Measurements from ENCODE around the gene PCDHA11.
"Not testable (repeated sequence)": the region's sequence is repeated elsewhere in the genome, so short reads cannot be mapped to it uniquely, and the experiment has no call there.

The PCDHA11 gene

DNA sequence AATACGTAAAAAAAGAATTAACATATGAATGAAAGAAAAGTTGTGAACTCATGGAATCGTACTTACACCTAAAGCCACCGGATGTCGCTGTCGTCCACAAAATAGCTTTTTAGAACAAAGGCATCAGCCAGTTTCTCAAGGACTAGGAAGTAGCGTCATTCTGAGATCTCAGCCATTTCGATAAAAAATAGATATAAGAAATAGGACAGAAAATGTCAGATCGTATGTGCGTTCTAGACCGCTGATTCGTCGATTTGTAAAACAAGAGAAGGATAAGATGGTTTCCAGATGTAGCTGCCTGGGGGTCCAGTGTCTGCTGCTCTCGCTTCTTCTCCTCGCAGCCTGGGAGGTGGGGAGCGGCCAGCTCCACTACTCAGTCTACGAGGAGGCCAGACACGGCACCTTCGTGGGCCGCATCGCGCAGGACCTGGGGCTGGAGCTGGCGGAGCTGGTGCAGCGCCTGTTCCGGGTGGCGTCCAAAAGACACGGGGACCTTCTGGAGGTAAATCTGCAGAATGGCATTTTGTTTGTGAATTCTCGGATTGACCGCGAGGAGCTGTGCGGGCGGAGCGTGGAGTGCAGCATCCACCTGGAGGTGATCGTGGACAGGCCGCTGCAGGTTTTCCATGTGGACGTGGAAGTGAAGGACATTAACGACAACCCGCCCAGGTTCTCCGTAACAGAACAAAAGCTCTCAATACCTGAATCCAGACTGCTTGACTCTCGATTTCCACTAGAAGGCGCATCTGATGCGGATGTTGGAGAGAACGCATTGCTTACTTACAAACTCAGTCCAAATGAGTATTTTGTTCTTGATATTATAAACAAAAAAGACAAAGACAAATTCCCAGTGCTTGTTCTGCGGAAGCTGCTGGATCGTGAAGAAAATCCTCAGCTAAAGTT is 12.7 kb upstream of the PCDHA11 start, which contains the start of gene PCDHA10:
Gene PCDHA10, plus strand, starts transcription at position 126 of the 903 bp plus-strand sequence. Its CDS starts 152 bp downstream, at position 278.
- DNase-seq, result no peak

DNA sequence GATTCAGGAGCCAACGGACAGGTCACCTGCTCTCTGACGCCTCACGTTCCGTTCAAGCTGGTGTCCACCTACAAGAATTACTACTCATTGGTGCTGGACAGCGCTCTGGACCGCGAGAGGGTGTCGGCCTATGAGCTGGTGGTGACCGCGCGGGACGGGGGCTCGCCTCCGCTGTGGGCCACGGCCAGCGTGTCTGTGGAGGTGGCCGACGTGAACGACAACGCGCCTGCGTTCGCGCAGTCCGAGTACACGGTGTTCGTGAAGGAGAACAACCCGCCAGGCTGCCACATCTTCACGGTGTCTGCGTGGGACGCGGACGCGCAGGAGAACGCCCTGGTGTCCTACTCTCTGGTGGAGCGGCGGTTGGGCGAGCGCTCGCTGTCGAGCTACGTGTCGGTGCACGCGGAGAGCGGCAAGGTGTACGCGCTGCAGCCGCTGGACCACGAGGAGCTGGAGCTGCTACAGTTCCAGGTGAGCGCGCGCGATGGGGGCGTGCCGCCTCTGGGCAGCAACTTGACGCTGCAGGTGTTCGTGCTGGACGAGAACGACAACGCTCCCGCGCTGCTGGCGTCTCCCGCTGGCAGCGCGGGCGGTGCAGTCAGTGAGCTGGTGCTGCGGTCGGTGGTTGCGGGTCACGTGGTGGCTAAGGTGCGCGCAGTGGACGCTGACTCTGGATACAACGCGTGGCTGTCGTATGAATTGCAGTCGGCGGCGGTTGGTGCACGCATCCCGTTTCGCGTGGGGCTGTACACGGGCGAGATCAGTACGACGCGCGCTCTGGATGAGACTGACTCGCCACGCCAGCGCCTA is 11.4 kb upstream of the PCDHA11 start:
- no peak for DNase-seq

DNA sequence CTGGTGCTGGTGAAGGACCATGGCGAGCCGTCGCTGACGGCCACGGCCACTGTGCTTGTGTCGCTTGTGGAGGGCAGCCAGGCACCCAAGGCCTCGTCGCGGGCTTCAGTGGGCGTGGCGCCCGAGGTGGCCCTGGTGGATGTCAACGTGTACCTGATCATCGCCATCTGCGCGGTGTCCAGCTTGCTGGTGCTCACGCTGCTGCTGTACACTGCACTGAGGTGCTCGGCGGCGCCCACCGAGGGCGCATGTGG is 10.8 kb upstream of the PCDHA11 start:
- DNase-seq, result no peak

DNA sequence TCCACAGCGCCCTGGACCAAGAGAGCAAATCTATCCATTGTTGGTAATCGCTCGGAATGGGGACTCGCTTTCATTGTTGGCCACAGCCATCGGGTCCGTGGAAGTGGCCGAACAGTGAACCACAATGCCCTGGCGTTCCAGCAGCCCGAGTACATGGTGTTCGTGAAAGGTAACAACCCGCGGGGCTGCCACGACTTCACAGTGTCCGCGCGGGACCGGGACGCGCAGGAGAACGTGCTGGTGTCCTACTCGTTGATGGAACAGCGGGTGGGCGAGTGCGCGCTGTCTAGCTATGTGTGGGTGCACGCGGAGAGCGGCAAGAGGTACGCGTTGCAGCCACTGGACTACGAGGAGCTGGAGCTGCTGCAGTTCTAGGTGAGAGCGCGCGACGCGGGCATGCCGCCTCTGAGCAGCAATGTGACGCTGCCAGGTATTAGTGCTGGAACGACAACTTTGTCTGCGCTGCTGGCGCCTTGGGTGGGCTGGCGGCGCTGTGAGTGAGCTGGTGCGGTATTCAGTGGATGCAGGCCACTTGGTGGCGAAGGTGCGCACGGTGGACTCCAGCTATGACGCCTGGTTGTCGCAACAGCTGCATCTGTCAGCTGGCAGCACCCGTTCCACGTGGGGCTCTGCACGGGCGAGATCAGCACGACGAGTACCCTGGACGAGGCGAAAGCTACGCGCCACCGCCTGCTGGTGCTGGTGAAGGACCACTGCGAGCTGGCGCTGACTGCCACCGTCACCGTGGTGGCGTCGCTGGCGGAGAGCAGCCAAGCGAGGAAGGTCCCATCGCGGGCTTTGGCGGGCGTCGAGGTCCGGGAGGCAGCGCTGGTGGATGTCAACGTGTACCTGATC is 6.1 kb upstream of the PCDHA11 start:
- DNase-seq, result no peak

DNA sequence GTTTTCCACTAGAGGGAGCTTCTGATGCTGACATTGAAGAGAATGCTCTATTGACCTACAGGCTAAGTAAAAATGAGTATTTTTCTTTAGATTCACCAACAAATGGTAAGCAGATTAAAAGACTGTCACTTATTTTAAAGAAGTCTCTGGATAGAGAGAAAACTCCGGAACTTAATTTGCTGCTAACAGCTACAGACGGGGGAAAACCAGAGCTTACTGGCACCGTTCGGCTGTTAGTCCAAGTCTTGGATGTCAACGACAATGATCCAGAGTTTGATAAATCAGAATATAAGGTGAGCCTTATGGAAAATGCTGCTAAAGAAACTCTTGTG is 764 bp downstream of the PCDHA11 start:
- no peak for DNase-seq

DNA sequence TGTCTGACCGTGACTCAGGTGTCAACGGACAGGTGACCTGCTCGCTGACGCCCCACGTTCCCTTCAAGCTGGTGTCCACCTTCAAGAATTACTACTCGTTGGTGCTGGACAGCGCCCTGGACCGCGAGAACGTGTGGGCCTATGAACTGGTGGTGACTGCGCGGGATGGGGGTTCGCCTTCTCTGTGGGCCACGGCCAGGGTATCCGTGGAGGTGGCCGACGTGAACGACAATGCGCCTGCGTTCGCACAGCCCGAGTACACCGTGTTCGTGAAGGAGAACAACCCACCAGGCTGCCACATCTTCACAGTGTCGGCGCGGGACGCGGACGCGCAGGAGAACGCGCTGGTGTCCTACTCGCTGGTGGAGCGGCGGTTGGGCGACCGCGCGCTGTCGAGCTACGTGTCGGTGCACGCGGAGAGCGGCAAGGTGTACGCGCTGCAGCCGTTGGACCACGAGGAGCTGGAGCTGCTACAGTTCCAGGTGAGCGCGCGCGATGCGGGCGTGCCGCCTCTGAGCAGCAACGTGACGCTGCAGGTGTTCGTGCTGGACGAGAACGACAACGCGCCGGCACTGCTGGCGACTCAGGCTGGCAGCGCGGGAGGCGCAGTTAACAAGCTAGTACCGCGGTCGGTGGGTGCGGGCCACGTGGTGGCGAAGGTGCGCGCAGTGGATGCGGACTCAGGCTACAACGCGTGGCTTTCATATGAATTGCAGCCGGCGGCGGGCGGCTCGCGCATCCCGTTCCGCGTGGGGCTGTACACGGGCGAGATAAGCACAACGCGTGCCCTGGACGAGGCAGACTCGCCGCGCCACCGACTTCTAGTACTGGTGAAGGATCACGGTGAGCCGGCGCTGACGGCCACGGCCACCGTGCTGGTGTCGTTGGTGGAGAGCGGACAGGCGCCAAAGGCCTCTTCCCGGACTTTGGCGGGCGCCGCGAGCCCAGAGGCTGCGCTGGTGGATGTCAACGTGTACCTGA is 1.8 kb downstream of the PCDHA11 start:
- DNase-seq, result no peak

DNA sequence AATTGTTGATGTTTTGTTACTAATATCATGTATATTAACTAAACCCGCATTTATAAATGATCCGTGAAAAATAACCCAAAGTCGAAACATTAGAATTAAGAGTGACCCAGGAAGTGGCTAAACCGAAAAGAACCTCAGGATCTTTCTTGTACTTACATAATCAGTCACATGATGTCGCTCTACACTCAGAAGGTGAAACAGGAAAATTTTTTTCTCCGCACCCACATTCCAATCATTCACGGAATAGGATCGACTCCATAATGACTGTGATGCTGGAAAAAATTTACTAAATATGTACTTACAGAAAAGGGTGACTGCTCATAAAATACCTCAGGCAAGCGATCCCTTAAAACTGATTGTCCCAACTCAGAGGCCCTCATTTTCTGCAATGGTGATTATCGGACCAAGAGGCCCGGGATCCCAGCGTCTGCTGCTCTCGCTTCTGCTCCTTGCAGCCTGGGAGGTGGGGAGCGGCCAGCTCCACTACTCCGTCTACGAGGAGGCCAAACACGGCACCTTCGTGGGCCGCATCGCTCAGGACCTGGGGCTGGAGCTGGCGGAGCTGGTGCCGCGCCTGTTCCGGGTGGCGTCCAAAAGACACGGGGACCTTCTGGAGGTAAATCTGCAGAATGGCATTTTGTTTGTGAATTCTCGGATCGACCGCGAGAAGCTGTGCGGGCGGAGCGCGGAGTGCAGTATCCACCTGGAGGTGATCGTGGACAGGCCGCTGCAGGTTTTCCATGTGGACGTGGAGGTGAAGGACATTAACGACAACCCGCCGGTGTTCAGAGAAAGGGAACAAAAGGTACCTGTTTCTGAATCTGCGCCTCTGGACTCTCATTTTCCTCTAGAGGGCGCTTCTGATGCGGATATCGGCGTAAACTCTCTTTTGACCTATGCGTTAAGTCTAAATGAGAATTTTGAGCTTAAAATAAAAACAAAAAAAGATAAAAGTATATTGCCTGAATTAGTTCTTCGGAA is 6.6 kb downstream of the PCDHA11 start, which contains the start of gene PCDHA12:
Gene PCDHA12, plus strand, starts transcription at position 224 of the 981 bp plus-strand sequence. Its CDS starts 165 bp downstream, at position 389.
- DNase-seq, result no peak

DNA sequence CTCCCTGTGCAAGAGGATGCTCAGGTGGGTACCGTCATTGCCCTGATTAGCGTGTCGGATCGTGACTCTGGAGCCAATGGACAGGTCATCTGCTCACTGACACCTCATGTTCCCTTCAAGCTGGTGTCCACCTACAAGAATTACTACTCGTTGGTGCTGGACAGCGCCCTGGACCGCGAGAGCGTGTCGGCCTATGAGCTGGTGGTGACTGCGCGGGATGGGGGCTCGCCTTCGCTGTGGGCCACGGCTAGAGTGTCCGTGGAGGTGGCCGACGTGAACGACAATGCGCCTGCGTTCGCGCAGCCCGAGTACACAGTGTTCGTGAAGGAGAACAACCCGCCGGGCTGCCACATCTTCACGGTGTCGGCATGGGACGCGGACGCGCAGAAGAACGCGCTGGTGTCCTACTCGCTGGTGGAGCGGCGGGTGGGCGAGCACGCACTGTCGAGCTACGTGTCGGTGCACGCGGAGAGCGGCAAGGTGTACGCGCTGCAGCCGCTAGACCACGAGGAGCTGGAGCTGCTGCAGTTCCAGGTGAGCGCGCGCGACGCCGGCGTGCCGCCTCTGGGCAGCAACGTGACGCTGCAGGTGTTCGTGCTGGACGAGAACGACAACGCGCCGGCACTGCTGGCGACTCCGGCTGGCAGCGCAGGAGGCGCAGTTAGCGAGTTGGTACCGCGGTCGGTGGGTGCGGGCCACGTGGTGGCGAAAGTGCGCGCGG is 7.9 kb downstream of the PCDHA11 start:
- not testable (repeated sequence) for DNase-seq

DNA sequence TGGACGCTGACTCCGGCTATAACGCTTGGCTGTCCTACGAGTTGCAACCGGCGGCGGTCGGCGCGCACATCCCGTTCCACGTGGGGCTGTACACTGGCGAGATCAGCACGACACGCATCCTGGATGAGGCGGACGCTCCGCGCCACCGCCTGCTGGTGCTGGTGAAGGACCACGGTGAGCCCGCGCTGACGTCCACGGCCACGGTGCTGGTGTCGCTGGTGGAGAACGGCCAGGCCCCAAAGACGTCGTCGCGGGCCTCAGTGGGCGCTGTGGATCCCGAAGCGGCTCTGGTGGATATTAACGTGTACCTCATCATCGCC is 8.5 kb downstream of the PCDHA11 start:
- no peak for DNase-seq

DNA sequence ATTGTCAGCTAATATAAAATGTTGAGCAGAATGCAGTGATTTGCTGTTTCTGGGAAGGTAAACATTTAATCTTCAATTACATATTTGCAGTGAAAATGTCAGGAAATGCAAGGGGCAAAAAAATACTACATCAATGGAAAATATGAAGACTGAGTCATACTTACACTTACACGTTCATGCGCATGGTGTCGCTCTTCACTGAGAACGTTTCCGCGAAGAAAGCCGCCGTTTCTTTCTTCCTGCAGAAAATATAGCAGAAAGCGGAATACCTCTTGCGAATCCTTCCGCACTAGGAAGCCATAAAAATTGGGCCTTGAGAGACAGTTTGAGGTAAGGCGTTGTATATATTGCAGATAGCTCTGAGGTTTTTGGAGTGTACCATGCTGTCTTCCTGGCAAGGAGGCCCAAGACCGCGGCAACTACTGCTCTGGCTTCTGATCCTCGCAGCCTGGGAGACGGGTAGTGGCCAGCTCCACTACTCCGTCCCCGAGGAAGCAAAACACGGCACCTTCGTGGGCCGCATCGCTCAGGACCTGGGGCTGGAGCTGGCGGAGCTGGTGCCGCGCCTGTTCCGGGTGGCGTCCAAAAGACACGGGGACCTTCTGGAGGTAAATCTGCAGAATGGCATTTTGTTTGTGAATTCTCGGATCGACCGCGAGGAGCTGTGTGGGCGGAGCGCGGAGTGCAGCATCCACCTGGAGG is 13.3 kb downstream of the PCDHA11 start, which contains the start of gene PCDHA13:
Gene PCDHA13, plus strand, starts transcription at position 236 of the 702 bp plus-strand sequence. Its CDS starts 145 bp downstream, at position 381.
- DNase-seq, result no peak

DNA sequence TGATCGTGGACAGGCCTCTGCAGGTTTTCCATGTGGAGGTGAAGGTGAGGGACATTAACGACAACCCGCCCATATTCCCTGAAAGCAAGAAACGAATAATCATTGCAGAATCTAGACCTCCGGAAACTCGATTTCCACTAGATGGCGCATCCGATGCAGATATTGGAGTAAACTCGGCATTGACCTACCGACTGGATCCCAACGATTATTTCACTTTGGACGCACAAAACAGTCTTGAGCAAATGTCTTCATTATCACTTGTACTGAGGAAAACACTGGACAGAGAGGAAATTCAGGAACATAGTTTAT is 13.8 kb downstream of the PCDHA11 start:
- DNase-seq, result no peak

DNA sequence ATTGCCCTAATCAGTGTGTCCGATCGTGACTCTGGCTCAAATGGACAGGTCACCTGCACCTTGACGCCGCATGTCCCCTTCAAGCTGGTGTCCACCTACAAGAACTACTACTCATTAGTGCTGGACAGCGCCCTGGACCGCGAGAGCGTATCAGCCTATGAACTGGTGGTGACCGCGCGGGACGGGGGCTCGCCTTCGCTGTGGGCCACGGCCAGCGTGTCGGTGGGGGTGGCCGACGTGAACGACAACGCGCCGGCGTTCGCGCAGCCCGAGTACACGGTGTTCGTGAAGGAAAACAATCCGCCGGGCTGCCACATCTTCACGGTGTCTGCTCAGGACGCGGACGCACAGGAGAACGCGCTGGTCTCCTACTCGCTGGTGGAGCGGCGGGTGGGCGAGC is 14.6 kb downstream of the PCDHA11 start:
- no peak for DNase-seq

DNA sequence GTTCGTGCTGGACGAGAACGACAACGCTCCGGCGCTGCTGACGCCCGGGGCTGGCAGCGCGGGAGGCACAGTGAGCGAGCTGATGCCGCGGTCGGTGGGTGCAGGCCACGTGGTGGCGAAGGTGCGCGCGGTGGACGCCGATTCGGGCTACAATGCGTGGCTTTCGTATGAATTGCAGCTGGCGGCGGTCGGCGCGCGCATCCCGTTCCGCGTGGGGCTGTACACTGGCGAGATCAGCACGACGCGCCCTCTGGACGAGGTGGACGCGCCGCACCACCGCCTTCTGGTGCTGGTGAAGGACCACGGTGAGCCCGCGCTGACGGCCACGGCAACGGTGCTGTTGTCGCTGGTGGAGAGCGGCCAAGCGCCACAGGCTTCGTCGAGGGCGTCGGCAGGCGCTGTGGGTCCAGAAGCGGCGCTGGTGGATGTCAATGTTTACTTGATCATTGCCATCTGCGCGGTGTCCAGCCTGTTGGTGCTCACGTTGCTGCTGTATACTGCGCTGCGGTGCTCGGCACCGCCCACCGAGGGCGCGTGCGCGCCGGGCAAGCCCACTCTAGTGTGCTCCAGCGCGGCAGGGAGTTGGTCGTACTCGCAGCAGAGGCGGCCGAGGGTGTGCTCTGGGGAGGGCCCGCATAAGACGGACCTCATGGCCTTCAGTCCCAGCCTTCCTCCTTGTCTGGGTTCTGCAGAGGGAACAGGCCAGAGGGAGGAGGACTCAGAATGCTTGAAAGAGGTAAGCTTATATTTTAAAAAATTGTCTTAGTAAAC is 15.4 kb downstream of the PCDHA11 start:
- no peak for DNase-seq

DNA sequence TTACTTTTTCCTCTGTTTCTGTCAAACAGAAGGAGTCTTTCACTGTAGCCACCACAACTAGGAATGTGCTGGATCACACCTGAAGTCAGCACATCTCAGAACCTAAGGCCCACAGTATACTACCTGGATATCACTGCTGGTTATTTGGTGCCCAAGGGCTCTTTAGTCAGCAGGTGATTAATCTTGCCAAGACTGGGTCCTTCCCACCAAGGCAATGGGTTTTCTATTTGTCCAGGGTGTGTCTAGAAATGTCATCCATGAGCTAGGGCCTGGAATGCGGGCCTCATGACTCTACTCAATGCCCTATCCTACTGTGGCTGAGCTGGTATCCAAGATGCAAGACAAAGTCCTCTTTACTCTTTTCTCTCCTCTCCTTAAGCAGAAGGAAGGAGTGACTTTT is 47.6 kb downstream of the PCDHA11 start:
- DNase-seq, result no peak
